ENCODE results near the gene USP22. TPM values are rescaled to one million over a fixed set of nuclear protein-coding genes. Genes with fewer than 3 reads are reported as not detected.

USP22 gene
- total and polyA plus RNA-seq, 8 donors: 22.7 to 102 (median 75.5) TPM

- ATAC-seq: no peak
- no peak for DNase-seq
- Histone ChIP-seq H3K27ac (no peak overlapping the region), H3K9me3 (no peaks in the 10 kb centered on the region), H3K4me3 (no peak overlapping the region), H3K4me1 (peaks cover 10 to 16% (median 15%) of the 10 kb centered on the region in 3 donors), H3K27me3 (no peaks in the 10 kb centered on the region), H3K36me3 (peaks cover 0 to 42% (median 9%) of the 10 kb centered on the region in 3 donors)
- WGBS, 2 donors: 80% methylated on average over 5 of the region's 5 CpGs
- intact Hi-C loops (cut with DNase I): no loop called here
- no peak for FAIRE-seq
- TF ChIP-seq, protein P1, sequence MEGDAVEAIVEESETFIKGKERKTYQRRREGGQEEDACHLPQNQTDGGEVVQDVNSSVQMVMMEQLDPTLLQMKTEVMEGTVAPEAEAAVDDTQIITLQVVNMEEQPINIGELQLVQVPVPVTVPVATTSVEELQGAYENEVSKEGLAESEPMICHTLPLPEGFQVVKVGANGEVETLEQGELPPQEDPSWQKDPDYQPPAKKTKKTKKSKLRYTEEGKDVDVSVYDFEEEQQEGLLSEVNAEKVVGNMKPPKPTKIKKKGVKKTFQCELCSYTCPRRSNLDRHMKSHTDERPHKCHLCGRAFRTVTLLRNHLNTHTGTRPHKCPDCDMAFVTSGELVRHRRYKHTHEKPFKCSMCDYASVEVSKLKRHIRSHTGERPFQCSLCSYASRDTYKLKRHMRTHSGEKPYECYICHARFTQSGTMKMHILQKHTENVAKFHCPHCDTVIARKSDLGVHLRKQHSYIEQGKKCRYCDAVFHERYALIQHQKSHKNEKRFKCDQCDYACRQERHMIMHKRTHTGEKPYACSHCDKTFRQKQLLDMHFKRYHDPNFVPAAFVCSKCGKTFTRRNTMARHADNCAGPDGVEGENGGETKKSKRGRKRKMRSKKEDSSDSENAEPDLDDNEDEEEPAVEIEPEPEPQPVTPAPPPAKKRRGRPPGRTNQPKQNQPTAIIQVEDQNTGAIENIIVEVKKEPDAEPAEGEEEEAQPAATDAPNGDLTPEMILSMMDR (IDR thresholded peaks at IDR 0.05): no peak
These were observed 17.4 kb downstream of the USP22 start for GRCh38 chr17:21025451-21025850.

DNA sequence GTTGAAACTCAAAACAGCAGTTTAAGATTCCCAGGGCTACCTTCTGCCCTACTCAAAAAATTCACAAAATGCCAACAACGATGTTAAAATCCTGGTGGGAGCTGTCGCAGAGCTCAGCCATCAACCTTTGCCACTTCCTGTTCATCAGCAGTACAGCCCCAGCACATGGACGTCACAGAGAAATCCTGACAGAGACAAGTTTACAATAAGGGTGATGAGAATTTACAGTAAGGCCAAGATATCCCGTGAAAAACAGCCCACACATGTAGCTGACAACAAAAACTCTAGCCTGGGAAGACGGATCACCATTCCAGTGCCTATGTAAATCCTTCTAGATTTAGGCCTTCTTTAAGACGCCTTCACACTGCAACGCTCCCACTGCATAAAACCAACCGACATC is 18.8 kb downstream of the USP22 start:
- FAIRE-seq: no peak
- TF ChIP-seq, protein P1 (IDR thresholded peaks at IDR 0.05): no peak
- H3K4me1 ChIP-seq: peaks cover 0 to 2% (median under 1%) of the 10 kb centered on the region in 3 donors
- no peaks in the 10 kb centered on the region for H3K9me3 ChIP-seq
- no peak overlapping the region for H3K4me3 ChIP-seq
- no peak overlapping the region for H3K27ac ChIP-seq
- H3K27me3 ChIP-seq: no peaks in the 10 kb centered on the region
- 59 to 63% methylated on average over 8 of the region's 8 CpGs for WGBS, 2 donors
- no peak for ATAC-seq
- intact Hi-C loops (cut with DNase I): no loop called here
- DNase-seq: no peak
- peaks cover 0 to 50% (median 18%) of the 10 kb centered on the region in 3 donors for H3K36me3 ChIP-seq

- Histone ChIP-seq H3K4me1 (no peaks in the 10 kb centered on the region), H3K9me3 (no peaks in the 10 kb centered on the region), H3K27ac (no peak overlapping the region), H3K27me3 (no peaks in the 10 kb centered on the region), H3K36me3 (peaks cover 3 to 60% (median 45%) of the 10 kb centered on the region in 3 donors), H3K4me3 (no peak overlapping the region)
- ATAC-seq (no peak), FAIRE-seq (no peak), DNase-seq (no peak)
- TF ChIP-seq, protein P1 (IDR thresholded peaks at IDR 0.05): no peak
- 71 to 79% methylated on average over 7 of the region's 7 CpGs for WGBS, 2 donors
- intact Hi-C loops (cut with DNase I): no loop called here
These were observed 21.5 kb downstream of the USP22 start for GRCh38 chr17:21021208-21021803.

DNA sequence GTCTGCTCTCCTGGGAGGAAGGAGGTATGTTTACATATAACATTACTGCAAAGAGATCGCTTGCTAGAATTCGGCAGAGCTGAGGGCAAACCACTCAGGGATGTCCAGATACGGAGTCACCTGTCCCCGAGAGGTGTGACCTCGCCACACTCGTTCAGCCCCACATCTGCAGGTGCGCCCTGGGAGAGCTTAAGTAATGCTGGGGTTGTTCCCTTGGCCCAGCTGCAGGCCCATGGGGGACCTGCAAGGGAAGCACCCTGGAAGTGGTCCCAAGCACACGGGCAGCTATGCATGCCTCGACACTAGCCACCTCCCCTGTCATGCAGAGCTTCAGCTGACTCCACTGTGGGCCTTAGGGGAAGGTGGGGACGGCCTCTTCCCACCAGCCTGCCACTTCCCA is 22.2 kb downstream of the USP22 start:
- intact Hi-C loops (cut with DNase I): no loop called here
- H3K4me3 ChIP-seq: no peak overlapping the region
- FAIRE-seq (no peak), ATAC-seq (peak in 1 of 4 donors; percentile 5), DNase-seq (no peak)
- no peaks in the 10 kb centered on the region for H3K4me1 ChIP-seq
- no peak overlapping the region for H3K27ac ChIP-seq
- H3K36me3 ChIP-seq: peaks cover 5 to 60% (median 50%) of the 10 kb centered on the region in 3 donors
- no peaks in the 10 kb centered on the region for H3K9me3 ChIP-seq
- 64 to 74% methylated on average over 10 of the region's 10 CpGs for WGBS, 2 donors
- TF ChIP-seq, protein P1 (IDR thresholded peaks at IDR 0.05): no peak
- H3K27me3 ChIP-seq: no peaks in the 10 kb centered on the region

DNA sequence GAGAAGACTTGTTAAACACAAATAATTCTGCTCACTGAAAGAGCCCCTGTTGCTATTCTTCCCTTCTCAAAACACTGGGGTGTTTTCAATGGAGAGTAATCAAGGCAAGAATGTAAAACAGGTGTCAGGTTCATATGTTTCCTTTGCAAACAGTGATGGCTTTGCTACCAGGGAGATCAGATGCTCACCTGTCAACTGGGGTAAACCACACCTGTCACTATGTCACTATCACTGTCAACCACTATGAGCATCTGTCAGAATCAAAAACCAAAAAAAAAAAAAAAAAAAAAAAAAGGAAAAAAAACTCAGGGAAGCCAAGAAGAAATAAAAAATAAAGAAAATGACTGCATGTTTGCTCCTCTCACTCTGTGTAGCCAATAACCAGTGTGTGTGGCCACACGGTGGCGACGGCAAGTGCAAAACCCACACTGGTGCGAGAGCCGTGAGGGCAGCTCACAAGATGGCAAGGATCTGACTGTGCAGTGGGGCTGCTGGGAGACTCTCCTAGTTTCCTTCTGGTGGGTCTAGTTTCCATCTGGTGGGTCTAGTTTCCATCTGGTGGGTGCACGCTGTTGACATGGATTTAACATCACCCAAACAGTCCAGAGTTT is 22.7 kb downstream of the USP22 start:
- no peak for FAIRE-seq
- TF ChIP-seq, protein P1 (IDR thresholded peaks at IDR 0.05): no peak
- peak in 3 of 4 donors; percentile 58 to 64 (median 61) for ATAC-seq
- Histone ChIP-seq H3K27me3 (no peaks in the 10 kb centered on the region), H3K9me3 (no peaks in the 10 kb centered on the region), H3K27ac (no peak overlapping the region), H3K4me3 (no peak overlapping the region), H3K36me3 (peaks cover 7 to 60% (median 53%) of the 10 kb centered on the region in 3 donors), H3K4me1 (no peaks in the 10 kb centered on the region)
- WGBS, 2 donors: 79 to 87% methylated on average over 6 of the region's 6 CpGs
- intact Hi-C loops (cut with DNase I): no loop called here
- no peak for DNase-seq

All from pancreas (tissue), 10 donors.